Measurements from ENCODE around the gene JARID2.

The JARID2 gene

GRCh38 chr6:15477746-15478145 lies 231.9 kb downstream of the JARID2 start:
- no peak for DNase-seq

- DNase-seq, result no peak
These were observed 233.9 kb downstream of the JARID2 start for GRCh38 chr6:15479761-15480160.

DNA sequence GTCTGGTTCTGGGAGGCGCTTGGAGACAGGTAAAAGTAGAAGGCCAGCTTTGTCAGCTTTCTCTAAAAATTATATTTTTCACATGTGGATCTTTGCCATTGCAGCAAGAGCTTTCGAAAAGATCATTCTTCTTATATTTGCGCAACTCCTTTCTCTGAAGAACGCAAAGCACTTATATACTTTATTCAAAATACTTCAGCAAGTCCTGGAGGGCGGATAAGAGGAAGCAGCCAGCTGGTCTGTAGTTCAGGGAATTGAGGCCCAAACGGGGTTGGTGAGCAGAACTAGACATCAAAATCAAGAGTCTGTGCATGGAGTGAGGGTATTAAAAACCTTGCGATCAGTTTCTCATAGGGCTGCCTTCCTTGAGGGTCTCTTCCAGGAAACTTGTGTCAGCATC lies 234.7 kb downstream of the JARID2 start:
- peak; percentile 17 for DNase-seq

DNA sequence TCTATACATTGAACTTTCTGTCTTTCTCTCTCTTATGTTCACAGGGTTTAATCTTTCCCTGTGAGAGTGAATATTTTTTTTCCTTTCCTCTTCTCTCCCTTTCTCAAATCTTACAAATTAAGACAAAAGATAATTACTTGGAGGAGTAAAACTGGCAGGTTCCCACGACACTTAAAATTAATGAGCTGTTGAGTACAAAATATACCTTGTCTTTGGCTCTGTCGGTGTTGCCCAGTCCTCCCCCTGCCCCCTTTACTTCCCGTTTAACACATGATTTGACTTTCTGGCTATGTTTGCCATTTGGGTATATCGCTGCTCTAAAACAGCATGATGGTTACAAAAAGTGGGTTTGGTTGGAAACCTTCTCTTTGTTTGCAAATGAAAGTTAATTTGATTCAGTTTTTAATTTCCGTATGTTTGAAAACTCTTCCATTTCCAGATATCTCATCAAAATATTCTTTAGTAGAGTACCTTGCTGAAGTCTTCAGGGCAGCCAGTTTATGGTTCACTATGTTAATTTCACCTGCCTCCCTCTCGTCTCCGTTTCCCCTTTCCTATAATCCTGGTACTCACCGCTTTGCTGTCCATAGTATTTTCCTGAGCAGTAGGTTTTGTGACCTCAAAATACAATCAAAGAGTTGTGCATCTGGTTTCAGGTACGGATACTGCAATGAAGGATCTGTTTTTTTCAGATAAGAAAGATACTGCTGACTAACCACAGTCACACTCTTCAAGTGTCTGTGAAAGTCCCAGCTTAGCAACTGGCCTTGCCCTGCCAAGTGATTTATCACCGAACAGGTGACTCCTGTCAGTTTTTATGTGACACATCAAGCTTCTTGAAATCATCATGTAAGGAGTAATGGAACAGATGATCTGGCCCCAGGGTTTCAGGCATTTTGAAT lies 235.8 kb downstream of the JARID2 start:
- peak; percentile 26 for DNase-seq

- DNase-seq, result no peak
These were observed 237.2 kb downstream of the JARID2 start for GRCh38 chr6:15483060-15483459.

GRCh38 chr6:15484140-15484539 lies 238.3 kb downstream of the JARID2 start:
- DNase-seq, result no peak

DNA sequence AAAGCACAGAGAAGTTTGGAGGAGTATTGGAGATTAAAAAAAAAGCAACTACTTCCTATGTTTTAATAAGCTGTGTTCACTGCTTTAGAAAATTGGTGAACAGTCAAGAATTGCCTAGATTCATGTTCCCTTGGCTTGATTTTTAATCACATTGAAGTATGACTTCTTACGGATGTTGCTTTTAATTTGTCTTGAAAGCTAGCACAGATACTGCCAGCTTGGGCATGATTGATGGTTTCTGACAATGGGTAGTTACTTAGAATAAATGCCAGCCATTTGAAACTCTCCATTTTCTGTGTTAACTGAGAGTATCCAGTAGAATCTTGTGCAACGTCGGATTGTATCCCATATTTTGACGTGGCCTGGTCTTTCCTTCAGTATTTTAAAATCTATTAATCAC lies 239.0 kb downstream of the JARID2 start:
- DNase-seq, result no peak

GRCh38 chr6:15485936-15486335 lies 240.1 kb downstream of the JARID2 start:
- no peak for DNase-seq

- no peak for DNase-seq
These were observed 241.4 kb downstream of the JARID2 start for GRCh38 chr6:15487262-15487661.

- no peak for DNase-seq
These were observed 243.5 kb downstream of the JARID2 start for GRCh38 chr6:15489261-15489962.

DNA sequence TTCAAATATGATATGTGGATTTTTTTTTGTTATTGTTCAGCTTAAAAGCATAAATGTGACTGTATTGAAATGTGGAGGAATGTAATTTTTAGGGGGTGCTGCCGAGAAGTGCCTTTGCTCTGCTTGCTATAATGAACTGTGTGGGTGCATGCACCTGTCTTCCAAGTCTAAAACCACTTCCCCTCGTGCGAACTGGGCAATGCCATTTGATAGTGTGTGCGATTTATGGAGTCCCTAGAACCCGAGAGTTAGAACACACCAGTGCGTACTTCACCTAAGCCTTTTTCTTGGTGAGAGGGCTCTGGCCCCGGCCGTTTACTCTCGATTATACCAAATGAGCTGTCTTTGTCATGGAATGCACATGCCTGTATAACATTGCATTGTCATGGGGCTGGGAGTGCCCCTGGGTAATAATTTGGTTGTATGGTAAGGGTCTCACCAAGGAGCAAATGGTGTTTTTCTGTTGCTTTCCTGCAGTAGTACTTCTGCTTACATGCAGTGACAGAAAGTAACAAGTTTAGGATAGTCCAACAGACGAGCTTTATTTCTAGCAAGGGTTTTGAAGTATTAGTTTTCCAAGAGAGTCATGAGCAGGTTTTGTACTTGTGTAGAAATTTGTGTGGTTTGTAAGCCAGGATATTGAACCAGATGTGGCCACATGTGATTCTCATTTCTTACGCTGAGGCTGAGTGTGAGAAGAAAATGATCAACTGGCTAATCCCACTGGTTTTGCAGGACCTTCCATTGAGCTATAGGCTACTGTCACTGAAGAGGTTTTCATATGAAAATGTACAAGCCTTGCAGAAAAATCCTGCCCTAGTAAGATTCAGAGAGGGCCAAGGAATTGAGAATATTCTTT lies 244.6 kb downstream of the JARID2 start:
- DNase-seq, result no peak

- peak; percentile 11 for DNase-seq
These were observed 245.6 kb downstream of the JARID2 start for GRCh38 chr6:15491255-15491985.

- DNase-seq, result no peak
These were observed 246.1 kb downstream of the JARID2 start for GRCh38 chr6:15491986-15492269.

DNA sequence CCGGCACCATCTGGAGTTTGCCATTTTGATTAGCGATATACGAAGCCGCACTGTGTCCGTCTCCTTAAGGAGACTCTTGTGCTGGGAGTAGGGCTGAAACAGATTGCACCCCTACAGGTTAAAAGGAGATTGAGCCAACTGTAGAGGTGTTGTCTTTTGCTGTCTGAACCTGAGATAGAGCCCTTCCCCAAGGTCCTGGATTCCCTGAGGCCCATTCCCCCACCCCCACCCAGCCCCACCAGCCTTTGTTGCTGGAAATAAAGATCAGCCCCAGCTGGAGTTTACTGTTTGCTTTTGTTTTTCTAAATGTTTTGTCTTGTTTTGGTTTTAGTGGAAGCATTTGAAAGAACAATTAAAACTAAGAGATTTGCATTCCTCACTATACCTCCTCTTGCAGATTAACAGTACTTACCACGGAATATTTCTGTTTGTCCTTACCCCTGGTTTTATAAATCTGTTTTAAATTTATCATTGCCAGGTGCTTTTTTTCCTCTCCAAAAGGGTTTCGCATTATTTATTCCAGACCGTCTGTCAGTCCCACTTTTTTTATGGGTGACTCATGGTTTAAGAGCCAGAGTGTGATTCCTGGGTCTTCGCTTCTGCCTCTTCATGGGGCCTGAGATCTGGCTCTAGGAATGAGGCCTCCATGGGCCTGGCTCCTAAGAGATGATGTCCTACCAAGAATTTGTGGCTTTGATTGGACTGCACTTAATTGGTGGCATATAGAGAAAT lies 247.7 kb downstream of the JARID2 start:
- DNase-seq, result peak; percentile 41

GRCh38 chr6:15495375-15495901 lies 249.6 kb downstream of the JARID2 start:
- DNase-seq, result no peak

GRCh38 chr6:15496345-15497131 lies 250.7 kb downstream of the JARID2 start:
- DNase-seq, result no peak

DNA sequence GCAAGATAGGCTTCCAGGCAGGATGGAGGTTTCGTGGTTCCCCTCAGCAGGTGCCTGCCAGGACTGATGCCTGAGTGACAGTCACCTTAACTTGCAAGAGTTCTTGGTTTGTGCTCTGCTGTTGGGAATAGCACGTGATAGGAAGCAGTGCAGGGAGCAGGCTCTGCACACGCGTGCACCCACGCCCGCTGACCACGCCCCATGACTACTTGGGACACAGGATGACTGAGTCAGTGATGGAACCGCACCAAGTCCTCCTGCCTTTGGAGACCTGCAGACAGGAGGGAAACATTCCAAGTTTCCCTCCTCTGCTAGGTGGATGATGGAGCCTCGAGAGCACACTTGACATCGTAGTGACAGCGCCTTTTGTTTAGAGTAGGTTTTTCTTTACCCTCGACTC lies 252.8 kb downstream of the JARID2 start:
- no peak for DNase-seq

GRCh38 chr6:15499125-15499524 lies 253.3 kb downstream of the JARID2 start:
- DNase-seq, result no peak

DNA sequence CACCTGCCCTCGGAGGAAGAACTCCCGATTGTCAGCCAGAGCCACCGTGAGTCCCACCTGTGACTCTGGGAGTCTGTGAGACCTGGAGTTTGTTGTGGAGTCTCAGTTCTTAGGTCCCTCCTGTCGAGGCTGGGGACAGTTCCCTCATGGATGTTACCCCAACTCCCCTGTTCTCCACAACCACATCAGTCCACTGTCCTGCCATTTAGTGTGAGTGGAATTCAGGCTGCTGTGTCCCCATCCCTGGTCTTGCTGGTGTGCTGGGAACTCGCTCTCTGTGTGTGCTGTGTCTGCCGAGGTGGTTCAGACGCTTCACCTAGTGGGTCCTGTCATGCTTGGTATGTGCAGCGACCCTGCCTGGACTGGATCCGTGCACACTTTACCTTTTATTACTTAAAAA lies 253.7 kb downstream of the JARID2 start:
- DNase-seq, result no peak

DNA sequence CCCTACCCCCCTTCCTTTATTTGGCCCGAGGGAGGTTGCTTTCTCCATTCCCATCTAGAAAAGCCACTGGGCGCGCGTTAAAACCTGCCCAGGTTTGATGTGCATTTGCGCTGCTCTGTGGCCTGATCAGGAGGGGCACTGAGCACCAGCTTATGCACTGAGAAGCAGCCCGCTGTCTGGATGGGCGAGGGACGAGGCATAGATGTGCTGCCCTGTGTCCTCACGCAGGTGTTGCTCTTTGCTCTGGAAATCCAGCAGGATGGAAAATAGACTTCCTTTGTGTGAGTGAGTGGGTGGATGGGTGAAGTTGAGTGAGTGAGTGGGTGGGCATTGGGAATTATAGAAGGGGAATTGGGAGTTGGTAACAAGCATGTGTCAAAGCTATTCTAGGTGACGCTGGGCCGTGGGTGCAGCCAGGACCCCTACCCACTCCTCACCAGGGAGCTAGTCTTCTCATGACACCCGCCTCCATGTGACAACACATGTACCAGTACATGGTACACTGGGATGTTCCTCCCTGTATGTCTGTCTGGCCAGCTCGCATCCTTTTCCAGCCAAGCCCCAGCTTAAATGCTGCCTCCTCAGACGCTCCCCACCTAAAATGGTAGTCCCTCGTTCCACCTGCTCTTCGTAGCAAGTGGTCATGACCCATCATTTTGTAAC lies 254.3 kb downstream of the JARID2 start:
- no peak for DNase-seq

All from NCI-H524 treated with DMSO at 0.1 percent for 48 hours (cell line).